OCI-LY7 (cell line): ENCODE measurements around the gene TXNIP. TPM values are rescaled to one million over a fixed set of nuclear protein-coding genes. Genes with fewer than 3 reads are reported as not detected.
A peak's percentile ranks its signal among the peaks of the same experiment; 100 is the strongest.

ENCODE experiments used
- BruUV-seq: library from RNA; stranded (reverse); fragments of 400-500 nt; replicated peaks from 2 replicates; lab custom pipeline; 2021; lab: Mats Ljungman, UMichigan
- CTCF ChIA-PET: fragments of 300-600 bp; sonication (Branson Sonifier 250); formaldehyde crosslinking; loops from one replicate; lab custom pipeline; 2022; ENCODE audit warnings: antibody characterized with exemption; ENCODE audit not compliant: unreplicated experiment; lab: Charles Lee
- POLR2A ChIA-PET: fragments of 300-600 bp; sonication (Branson Sonifier 250); formaldehyde crosslinking; loops from one replicate; lab custom pipeline; 2022; ENCODE audit warnings: antibody characterized with exemption; lab: Charles Lee
- DNase-seq: peaks from one replicate; pipeline ENCODE4 v3.0.0-alpha.2; 2015; ENCODE audit warnings: low spot score
- H2AFZ ChIP-seq: fragments of 200-600 bp; sonication (generic), shearing (Covaris generic); 2 replicates; pipeline ENCODE4 v1.6.1; 2014; ENCODE audit warnings: mild to moderate bottlenecking, antibody characterized with exemption, low read length, moderate library complexity
- H3K27ac ChIP-seq: fragments of 200-600 bp; sonication (generic); 2 replicates; pipeline ENCODE4 v1.5.1; 2014; ENCODE audit warnings: mixed run types, low read depth, mild to moderate bottlenecking, moderate library complexity, low read length, inconsistent platforms; ENCODE audit not compliant: poor library complexity, severe bottlenecking
- H3K36me3 ChIP-seq: fragments of 200-600 bp; sonication (generic); 2 replicates; pipeline ENCODE4 v1.6.1; 2014; ENCODE audit warnings: mild to moderate bottlenecking, antibody characterized with exemption, low read length, moderate library complexity, mixed read lengths; ENCODE audit not compliant: insufficient read depth
- H3K4me1 ChIP-seq: fragments of 200-600 bp; sonication (generic); 2 replicates; pipeline ENCODE4 v1.5.1; 2014; ENCODE audit warnings: mild to moderate bottlenecking, low read length; ENCODE audit not compliant: insufficient read depth, poor library complexity, severe bottlenecking
- H3K4me2 ChIP-seq: fragments of 200-600 bp; sonication (generic); 2 replicates; pipeline ENCODE4 v1.6.1; 2014; ENCODE audit warnings: mild to moderate bottlenecking, low read length
- H3K4me3 ChIP-seq: fragments of 200-600 bp; sonication (generic); 2 replicates; pipeline ENCODE4 v1.5.1; 2014; ENCODE audit warnings: mild to moderate bottlenecking, low read depth, low read length; ENCODE audit not compliant: poor library complexity, severe bottlenecking
- H3K79me2 ChIP-seq: fragments of 200-600 bp; sonication (generic); 2 replicates; pipeline ENCODE4 v1.6.1; 2016; ENCODE audit warnings: low read depth, mild to moderate bottlenecking, low read length, moderate library complexity, mixed read lengths; ENCODE audit not compliant: insufficient read depth
- H3K9me2 ChIP-seq: fragments of 200-600 bp; sonication (generic); 2 replicates; pipeline ENCODE4 v1.6.1; 2016; ENCODE audit warnings: mild to moderate bottlenecking, low read length, mixed read lengths; ENCODE audit not compliant: insufficient read depth
- H3K9me3 ChIP-seq: fragments of 200-600 bp; sonication (generic); 2 replicates; pipeline ENCODE4 v1.6.1; 2014; ENCODE audit warnings: mild to moderate bottlenecking, mixed run types, low read length, mixed read lengths
- H4K20me1 ChIP-seq: fragments of 200-600 bp; sonication (generic); 2 replicates; pipeline ENCODE4 v1.6.1; 2014; ENCODE audit warnings: mild to moderate bottlenecking, antibody characterized with exemption, low read length, moderate library complexity, mixed read lengths; ENCODE audit not compliant: insufficient read depth
- CTCF ChIP-seq: fragments of 200-600 bp; sonication (generic); conservative IDR thresholded peaks from 2 replicates; pipeline ENCODE4 v1.5.1; 2014; ENCODE audit warnings: mild to moderate bottlenecking, antibody characterized with exemption, low read length, moderate library complexity, mixed read lengths
- EZH2phosphoT487 ChIP-seq: fragments of 200-600 bp; sonication (generic); IDR thresholded peaks from 2 replicates; pipeline ENCODE4 v1.6.1; 2018; ENCODE audit warnings: low read depth, borderline replicate concordance, mild to moderate bottlenecking, mixed run types, antibody characterized with exemption, low read length, moderate library complexity, mixed read lengths
- intact Hi-C: fragments of 100-400 bp; cut with micrococcal nuclease; formaldehyde crosslinking; loops from one replicate; pipeline ENCODE4 v1.10.0; 2022; ENCODE audit not compliant: unreplicated experiment
- total RNA-seq, 2 experiments: library from RNA; depleted of rRNA in 1 of 2; stranded (reverse); fragments of >200 nt in 1 of 2; shearing (Covaris generic) in 1 of 2; gene quantifications; 2 replicates each; pipeline ENCODE4 v1.2.3, GENCODE V29; 2014 to 2022

TXNIP gene
- total RNA-seq, 2 experiments from 2014 or later: 50.3 to 144 TPM

- no peaks in the 10 kb centered on the region for H3K36me3 ChIP-seq
- H3K79me2 ChIP-seq: no peaks in the 10 kb centered on the region
- H3K4me1 ChIP-seq: peaks cover 81% of the 10 kb centered on the region
- H4K20me1 ChIP-seq: no peaks in the 10 kb centered on the region
- intact Hi-C loops: no loop called here
- H3K9me2 ChIP-seq: no peaks in the 10 kb centered on the region
- ChIA-PET CTCF (no interaction called here), POLR2A (interaction anchor here (0.7 to 1.3 kb wide), 2 partner anchors 8 to 90 kb away, joined by 3 to 7 read pairs; no protein-coding TSS in a partner anchor)
- H2AFZ ChIP-seq: no peak overlapping the region
- TF ChIP-seq EZH2phosphoT487 (no peak), CTCF (no peak)
- no peak overlapping the region for H3K4me3 ChIP-seq
- H3K27ac ChIP-seq: no peak overlapping the region
- no peak overlapping the region for H3K4me2 ChIP-seq
- H3K9me3 ChIP-seq: no peaks in the 10 kb centered on the region
- no TSS peak for BruUV-seq
- no peak for DNase-seq
Measured at GRCh38 chr1:145982010-145982723, 14.2 kb downstream of the TXNIP start.

GRCh38 chr1:145980457-145980994 is 15.9 kb downstream of the TXNIP start:
- DNase-seq: no peak
- Histone ChIP-seq H2AFZ (peak overlapping the region; percentile 75; the same call in 1 of the 2 replicates), H3K4me3 (peak overlapping the region; percentile 38), H3K9me3 (no peaks in the 10 kb centered on the region), H3K79me2 (no peaks in the 10 kb centered on the region), H3K36me3 (no peaks in the 10 kb centered on the region), H4K20me1 (no peaks in the 10 kb centered on the region), H3K4me1 (peaks cover 82% of the 10 kb centered on the region), H3K27ac (peak overlapping the region; percentile 94), H3K4me2 (peak overlapping the region; percentile 62), H3K9me2 (no peaks in the 10 kb centered on the region)
- intact Hi-C loops: no loop called here
- TF ChIP-seq CTCF (no peak), EZH2phosphoT487 (no peak)
- POLR2A ChIA-PET: interaction anchor here (0.6 to 4.6 kb wide), 14 partner anchors 8 to 122 kb away, joined by 3 to 67 read pairs (median 8); partner anchors contain the start of genes ANKRD34A, HJV, LIX1L and PIAS3
- CTCF ChIA-PET: interaction anchor here (0.5 kb wide), 1 partner anchor 32 kb away, joined by 3 read pairs; no protein-coding TSS in a partner anchor
- BruUV-seq: no TSS peak
